ENCODE measurements around the gene HJV.

The HJV gene

GRCh38 chr1:145994391-145995120 lies 27.0 kb downstream of the HJV start:
- no peak for DNase-seq (ENCODE audit: extremely low read depth in 1 of 2, low read depth in 1 of 2)

GRCh38 chr1:145993618-145994390 lies 27.7 kb downstream of the HJV start:
- no peak for DNase-seq (ENCODE audit: extremely low read depth in 1 of 2, low read depth in 1 of 2)

DNA sequence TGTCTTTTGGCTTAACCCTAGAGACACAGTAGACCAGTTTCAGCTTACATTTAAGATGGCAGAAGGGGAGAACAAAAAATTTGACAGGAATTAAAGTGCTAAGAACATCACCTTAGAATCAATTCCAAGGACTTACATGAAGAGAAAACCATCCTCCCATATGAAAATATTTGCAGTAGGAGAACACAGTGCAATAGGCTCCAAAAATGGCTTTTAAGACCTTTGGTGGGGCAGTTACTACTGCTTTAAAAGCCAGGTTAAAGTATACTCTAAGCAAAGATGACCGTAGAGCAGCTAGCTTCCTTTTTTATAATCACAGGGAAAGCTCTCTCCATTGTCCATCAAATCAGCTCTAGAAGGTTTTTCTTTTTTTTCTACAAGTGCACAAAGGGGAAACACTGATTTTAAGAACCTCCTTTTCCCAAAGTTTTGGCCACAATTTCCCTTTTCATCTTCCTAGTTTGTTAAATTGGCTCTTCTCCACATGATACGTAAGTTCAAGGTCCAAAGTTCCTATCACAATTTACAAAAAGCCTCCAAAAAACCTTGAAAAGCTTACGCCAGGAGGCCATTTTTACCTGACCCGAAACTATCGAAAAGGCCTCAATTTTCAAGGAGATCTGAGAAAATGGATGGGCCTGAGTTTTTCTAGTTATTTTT lies 28.4 kb downstream of the HJV start:
- no peak for DNase-seq (ENCODE audit: extremely low read depth in 1 of 2, low read depth in 1 of 2)

DNA sequence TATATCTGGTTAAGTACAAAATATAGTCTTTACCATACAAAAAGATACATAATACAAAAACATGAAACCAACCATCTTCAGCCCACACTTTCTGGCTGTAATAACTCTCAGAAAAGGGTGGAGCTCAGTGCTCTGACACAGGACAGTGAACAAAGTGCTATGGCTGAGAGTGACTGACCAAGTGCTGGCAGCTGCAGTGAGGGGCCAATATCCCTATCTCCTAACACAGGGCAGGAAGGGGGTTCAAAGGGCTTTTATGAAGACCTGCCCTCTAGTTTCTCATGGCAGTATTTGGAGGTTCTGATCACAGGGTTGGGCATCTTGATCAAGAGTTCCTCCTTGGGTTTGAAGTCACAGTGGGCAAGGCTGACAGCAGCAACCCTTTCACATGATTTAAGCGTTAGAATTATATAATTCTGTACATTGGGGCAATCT lies 29.0 kb downstream of the HJV start:
- DNase-seq (ENCODE audit: extremely low read depth in 1 of 2, low read depth in 1 of 2), result no peak

DNA sequence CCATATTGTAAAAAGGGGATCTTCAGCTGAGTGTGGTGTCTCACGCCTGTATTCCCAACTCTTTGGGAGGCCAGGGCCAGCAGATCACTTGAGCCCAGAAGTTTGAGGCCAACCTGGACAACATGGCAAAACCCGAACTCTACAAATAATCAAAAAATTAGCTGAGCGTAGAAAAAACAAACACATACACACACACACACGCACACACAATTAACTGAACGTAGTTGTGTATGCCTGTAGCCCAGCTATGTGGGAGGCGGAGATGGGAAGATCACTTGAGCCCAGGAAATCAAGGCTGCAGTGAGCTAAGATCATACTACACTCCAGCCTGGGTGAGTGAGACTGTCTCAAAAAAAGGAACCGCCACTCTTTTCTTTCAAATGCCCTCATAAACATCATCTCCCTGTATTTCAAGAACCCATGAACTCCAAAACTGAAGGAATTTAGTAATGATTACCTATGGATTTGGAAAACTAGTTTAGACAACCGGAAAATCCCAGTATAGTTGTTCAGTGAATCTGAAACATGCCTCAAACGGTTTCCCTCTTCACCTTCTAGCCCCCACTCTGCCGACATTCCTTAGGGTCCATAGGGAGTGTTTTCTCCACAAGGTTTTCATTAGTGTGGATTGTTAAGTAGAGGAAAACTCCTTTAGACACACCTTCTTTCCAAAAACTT lies 29.7 kb downstream of the HJV start:
- no peak for DNase-seq (ENCODE audit: extremely low read depth in 1 of 2, low read depth in 1 of 2)

DNA sequence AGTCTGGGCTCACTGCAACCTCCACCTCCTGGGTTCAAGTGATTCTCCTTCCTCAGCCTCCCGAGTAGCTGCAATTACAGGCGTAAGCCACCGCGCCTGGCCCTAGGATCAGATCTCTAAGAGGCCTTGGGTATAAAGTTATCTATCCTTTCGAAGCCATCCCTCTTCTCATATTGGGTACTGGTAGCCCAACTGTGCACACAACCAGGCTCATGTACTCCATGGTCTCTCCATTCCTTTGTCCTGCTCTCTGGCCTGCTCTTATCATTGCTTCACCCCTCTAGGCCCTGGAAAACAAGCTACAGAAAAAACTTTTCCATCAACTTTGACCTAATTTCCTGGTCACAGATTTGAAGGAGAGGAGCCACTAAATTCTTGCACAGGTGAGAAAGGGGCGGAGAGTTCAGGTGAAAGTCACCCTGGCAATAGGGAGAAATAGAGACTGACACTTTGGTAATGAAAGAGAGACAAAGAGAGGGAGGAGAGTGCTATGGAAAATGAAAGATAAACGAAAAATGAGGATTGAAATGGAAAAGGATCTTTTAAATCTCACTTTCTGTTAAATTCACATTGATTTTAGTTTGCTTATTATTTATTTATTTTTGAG lies 31.2 kb downstream of the HJV start:
- DNase-seq (ENCODE audit: extremely low read depth in 1 of 2, low read depth in 1 of 2), result no peak

DNA sequence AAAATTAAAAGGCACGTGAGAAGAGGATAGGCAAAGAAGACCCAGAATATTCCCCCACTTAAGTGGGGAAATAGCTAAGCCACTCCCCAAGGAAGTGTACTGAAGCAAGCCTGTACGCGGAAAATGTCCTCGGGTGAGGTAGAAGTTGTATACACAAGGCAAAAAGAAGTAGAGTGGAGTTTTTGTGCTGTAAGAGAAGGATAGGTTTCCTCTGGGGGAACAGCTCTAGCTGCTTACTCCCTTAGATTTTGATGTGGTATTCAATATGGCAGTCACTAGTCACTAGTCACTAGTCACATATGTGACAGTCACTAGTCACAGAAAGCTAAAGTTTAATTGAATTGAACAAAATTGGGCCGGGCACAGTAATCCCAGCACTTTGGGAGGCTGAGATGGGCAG lies 32.8 kb downstream of the HJV start:
- no peak for DNase-seq (ENCODE audit: extremely low read depth in 1 of 2, low read depth in 1 of 2)

- DNase-seq (ENCODE audit: extremely low read depth in 1 of 2, low read depth in 1 of 2), result no peak
Observed at GRCh38 chr1:145987926-145988325, 33.6 kb downstream of the HJV start.

DNA sequence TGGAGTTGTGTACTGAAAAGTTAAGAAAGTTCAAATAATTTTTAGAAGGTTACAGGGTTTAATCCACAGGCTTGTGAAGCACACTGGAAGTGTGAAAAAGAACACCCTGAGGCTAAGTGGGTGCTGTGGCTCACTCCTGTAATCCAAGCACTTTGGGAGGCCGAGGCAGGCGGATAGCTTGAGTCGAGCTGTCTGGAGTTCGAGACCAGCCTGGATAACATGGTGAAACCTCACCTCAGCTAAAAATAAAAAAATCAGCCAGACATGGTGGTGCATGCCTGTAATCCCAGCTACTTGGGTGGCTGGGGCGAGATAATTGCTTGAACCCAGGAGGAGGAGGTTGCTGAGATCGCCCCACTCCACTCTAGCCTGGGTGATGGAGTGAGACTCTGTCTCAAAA lies 35.0 kb downstream of the HJV start:
- no peak for DNase-seq (ENCODE audit: extremely low read depth in 1 of 2, low read depth in 1 of 2)

DNA sequence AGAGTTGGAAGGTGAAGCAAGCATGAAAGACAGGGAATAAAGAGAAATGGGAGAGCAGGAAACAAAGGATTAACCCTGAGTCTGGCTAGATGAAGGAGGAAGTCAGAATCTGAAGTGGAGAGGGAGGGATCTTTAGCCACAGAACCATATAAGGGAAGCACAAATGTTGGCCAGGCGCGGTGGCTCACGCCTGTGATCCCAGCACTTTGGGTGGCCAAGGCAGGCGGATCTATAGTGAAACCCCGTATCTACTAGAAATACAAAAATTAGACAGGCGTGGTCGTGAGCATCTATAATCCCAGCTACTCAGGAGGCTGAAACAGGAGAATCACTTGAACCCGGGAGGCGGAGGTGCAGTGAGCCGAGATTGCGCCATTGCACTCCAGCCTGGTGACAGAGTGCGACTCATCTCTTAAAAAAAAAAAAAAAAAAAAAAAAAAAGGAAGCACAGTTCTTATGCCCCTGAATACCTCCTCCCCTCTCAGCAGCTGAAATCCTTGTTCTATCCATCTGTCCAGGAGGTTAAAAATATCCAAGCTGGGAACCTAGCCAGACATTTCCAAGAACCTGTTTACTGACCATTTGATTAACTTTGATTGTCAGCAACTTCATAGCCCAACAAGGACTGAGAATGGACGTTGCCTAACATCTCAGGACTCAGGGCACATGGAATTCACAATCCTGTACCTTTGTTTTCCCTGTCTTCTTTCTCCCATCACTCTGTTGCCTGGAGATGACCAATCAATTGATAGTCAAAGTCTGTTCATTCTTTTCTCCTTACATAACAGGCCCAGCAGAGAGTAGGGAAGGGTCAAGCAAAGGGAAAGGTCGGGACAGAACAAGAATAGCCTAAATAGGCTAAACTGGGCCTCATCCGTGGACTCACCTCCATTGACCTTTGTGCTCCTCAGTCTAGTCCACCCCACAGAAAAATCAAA lies 35.8 kb downstream of the HJV start:
- no peak for DNase-seq (ENCODE audit: extremely low read depth in 1 of 2, low read depth in 1 of 2)

- DNase-seq (ENCODE audit: extremely low read depth in 1 of 2, low read depth in 1 of 2), result no peak
Observed at GRCh38 chr1:145985129-145985501, 36.4 kb downstream of the HJV start.

- DNase-seq (ENCODE audit: extremely low read depth in 1 of 2, low read depth in 1 of 2), result no peak
Observed at GRCh38 chr1:145983960-145984830, 37.3 kb downstream of the HJV start.

DNA sequence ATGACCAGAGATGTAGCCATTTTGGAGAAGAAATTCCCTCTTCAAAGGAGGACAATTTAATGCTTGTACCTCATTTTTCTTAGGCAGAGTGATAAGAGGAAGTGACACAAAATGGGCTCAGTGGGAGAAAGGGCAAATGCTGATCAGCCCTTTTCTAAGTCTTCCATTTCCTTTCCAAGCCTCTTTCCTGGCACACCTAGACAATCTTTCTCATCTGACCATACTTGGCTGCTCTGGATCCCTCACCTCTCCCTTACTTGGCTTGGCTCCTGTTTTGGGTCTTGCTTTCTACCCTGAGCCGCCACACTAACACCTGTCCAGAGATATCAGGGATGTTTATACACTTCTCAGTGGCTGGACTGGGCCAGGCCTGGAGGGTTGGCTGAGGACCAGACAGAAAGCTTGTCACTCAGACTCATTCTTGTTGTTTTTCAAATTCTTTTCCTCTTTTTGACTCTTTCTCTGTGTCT lies 38.3 kb downstream of the HJV start:
- no peak for DNase-seq (ENCODE audit: extremely low read depth in 1 of 2, low read depth in 1 of 2)

GRCh38 chr1:145982010-145982723 lies 39.4 kb downstream of the HJV start:
- no peak for DNase-seq (ENCODE audit: extremely low read depth in 1 of 2, low read depth in 1 of 2)

DNA sequence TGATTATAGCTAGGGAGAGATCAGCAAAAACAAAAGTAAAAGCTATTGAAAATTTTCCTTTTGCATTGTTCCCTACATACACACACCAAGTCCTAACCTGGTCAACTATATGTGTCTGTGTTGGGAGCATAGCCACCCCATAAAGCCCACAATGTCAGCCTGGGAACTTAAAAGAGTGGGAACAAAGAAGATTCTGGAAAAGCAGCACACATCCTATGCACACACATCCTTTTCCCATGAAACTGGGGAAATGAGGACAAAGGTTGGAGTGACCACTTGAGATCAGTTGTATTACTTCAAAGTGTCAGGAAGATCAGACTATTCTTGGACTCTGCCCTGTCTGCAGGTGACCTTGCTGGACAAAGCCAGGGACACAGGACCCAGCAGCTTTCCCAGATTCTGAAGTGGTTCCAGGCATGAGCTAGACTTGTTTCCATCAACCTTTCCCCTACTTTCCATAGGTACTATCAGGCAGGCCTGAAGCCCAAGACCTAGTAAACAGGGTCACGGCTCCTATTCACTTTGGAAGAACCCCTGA lies 41.0 kb downstream of the HJV start:
- DNase-seq (ENCODE audit: extremely low read depth in 1 of 2, low read depth in 1 of 2), result no peak

GRCh38 chr1:145979746-145980456 lies 41.6 kb downstream of the HJV start:
- DNase-seq (ENCODE audit: extremely low read depth in 1 of 2, low read depth in 1 of 2), result no peak
